A172 (cell line): ENCODE measurements around the gene TDP1. TPM values are rescaled to one million over a fixed set of nuclear protein-coding genes. Genes with fewer than 3 reads are reported as not detected.

Experiments used
- DNase-seq: peaks from one replicate; pipeline ENCODE4 v3.0.0-alpha.2; 2015; ENCODE audit warnings: low spot score
- total RNA-seq: library from RNA; depleted of rRNA; stranded (reverse); fragments of >200 nt; shearing (Covaris generic); gene quantifications from 2 replicates; pipeline ENCODE4 v1.2.3, GENCODE V29; 2014; rRNA removed

The TDP1 gene
- total RNA-seq: 45.9 and 50.6 TPM in 2 replicates

GRCh38 chr14:89955745-89956660, at the start of gene TDP1:
Gene TDP1, plus strand, starts transcription at chr14:89955927. Its CDS starts 7,188 bp downstream, at chr14:89963115.
- DNase-seq: peak; percentile 91

GRCh38 chr14:89906000-89906399, 49.7 kb upstream of the TDP1 start:
- DNase-seq: no peak

- DNase-seq: no peak
Observed at GRCh38 chr14:89907655-89908054, 48.1 kb upstream of the TDP1 start.

- DNase-seq: no peak
Observed at GRCh38 chr14:89908712-89909450, 46.8 kb upstream of the TDP1 start.

- no peak for DNase-seq
Observed at GRCh38 chr14:89909586-89909985, 46.1 kb upstream of the TDP1 start.

GRCh38 chr14:89910691-89911009, 45.1 kb upstream of the TDP1 start:
- no peak for DNase-seq

GRCh38 chr14:89911010-89911919, 44.5 kb upstream of the TDP1 start:
- DNase-seq: no peak

- DNase-seq: no peak
Observed at GRCh38 chr14:89912221-89912620, 43.5 kb upstream of the TDP1 start.

GRCh38 chr14:89912667-89913211, 43.0 kb upstream of the TDP1 start:
- peak; percentile 72 for DNase-seq

GRCh38 chr14:89915114-89915878, 40.4 kb upstream of the TDP1 start:
- DNase-seq: peak; percentile 49

- DNase-seq: no peak
Observed at GRCh38 chr14:89918721-89919120, 37.0 kb upstream of the TDP1 start.

GRCh38 chr14:89920056-89920455, 35.7 kb upstream of the TDP1 start:
- no peak for DNase-seq

GRCh38 chr14:89921346-89921745, 34.4 kb upstream of the TDP1 start:
- DNase-seq: no peak

- DNase-seq: peak; percentile 70
Observed at GRCh38 chr14:89922031-89922907, 33.5 kb upstream of the TDP1 start.

GRCh38 chr14:89924268-89924667, 31.5 kb upstream of the TDP1 start:
- no peak for DNase-seq

GRCh38 chr14:89926694-89927093, 29.0 kb upstream of the TDP1 start:
- no peak for DNase-seq

- DNase-seq: no peak
Observed at GRCh38 chr14:89927186-89927865, 28.4 kb upstream of the TDP1 start.

GRCh38 chr14:89933002-89933401, 22.7 kb upstream of the TDP1 start:
- no peak for DNase-seq

GRCh38 chr14:89936654-89937185, 19.0 kb upstream of the TDP1 start:
- DNase-seq: no peak
